NCI-H1930 (cell line): ENCODE results near the gene IGHMBP2.

Experiments
- DNase-seq, 2 experiments: peaks; one replicate each; lab custom pipeline; 2025; lab: John Stamatoyannopoulos, UW

Gene IGHMBP2

DNA sequence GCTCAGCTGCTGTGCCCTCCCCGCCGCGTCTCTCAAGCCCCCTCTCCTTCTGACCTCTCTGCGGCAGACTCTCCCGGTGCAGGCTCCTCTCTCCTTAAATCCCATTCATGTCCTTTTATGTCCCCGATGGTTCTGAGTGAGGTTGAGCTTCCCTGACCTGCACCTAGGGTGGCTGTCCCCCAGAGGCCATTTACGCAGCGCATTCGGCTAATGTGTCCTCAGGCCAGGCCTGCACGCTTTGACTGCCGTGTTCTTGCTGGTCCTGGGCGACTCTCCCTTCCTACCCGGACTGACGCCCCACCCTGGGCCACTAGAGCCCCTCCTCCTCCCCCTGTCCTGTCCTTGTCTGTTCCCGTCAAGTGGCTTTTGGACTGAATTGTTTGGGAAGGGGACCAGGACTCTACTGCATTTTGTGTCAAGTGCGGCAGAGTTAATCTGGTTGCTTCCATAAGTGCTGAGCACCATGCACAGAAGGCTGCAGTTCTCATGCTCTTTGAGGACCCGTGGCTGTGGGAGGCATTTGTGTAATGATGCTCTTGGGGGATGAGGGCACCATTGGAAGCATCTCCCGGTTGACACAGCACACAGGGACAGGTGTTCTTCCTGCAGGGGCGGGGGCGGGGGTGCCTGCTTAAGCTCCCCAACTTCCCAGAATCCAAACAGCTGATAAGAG lies 37.1 kb downstream of the IGHMBP2 start:
- DNase-seq: no peak

DNA sequence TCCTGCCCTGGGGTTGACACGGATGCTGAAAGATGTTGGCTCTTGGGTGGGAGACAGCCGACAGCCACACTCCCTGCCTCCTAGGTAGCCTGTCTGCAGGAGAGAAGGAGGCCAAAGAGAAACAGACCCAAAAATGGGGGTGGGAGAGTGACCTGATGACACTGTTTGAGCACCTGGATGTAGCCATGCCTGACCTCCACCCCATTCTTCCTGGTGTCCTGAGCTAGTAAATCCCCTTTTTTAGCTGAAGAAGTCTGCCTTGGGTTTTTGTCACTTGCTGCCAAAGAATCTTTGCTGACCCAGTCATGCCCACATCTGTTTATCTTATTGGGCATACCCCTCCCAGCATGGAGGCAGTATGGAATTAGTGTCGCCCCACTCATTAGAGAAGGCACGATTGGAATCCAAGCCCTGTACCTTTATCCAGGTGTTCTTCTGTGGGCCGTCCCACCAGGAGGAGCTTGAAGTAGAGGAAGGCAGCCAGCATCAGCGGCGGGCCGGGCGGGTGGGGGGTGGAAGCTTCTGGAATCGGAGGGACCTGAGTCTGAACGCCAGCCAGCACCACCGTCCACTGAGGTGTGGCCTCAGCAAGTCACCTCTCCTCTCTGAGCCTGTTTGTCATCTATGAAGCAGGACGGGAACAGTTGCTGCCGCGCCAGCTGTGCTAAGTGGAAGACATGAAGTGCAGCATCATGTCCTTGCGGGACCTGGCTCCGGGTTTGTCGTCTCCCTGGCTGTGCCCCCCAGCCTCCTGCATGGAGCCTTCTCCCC lies 37.8 kb downstream of the IGHMBP2 start:
- DNase-seq: no peak

DNA sequence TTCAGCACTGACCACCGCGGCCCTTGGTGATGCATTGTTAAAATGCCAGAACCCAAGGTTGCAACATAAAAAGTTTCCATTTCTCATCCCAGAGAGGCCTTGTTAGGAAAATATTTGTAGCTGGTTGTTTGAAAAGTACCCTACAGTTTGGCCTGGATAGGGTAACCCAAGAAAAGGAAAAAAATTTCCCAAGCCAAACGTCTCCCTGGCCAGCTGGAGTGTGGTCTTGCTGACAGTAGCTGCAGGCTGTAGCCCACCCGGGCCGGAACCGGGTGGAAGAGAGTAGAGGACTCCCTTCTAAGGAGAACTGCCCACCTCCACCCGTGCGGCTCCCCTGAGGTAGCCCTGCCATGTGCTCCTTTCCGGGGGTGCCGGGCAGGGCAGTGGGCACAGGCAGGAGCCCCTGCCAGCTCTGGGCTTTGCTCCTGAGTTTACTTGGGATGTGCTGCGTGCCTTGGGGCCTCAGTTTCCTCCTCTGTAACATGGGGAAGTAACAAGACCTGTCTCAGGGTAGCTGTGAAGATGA lies 38.5 kb downstream of the IGHMBP2 start:
- DNase-seq: no peak

DNA sequence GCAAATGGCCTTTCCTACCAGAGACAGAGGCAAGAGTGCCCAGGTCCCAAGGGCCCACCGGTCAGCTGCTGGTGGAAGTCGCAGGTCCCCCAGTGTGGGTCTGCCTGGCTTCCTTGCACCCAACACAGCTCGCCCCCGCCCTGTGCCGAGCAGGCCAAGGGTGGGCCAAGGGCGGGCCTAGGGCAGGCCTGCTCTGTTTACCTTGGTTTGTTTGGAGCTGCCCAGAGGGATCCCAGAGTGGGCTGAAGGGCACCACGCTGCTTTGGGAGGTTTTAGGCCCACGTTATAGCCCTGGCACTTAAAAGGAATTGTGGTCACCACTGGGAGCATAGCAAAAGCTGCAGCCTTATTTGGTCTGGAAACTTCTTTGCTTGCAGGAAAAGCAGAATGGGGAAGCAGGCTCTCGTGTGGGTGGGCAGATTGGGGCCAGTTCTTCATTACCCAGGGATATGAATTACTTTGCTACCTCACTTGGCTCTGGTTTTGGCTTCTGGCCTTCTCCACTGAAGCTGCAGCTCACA lies 39.1 kb downstream of the IGHMBP2 start:
- DNase-seq: no peak

DNA sequence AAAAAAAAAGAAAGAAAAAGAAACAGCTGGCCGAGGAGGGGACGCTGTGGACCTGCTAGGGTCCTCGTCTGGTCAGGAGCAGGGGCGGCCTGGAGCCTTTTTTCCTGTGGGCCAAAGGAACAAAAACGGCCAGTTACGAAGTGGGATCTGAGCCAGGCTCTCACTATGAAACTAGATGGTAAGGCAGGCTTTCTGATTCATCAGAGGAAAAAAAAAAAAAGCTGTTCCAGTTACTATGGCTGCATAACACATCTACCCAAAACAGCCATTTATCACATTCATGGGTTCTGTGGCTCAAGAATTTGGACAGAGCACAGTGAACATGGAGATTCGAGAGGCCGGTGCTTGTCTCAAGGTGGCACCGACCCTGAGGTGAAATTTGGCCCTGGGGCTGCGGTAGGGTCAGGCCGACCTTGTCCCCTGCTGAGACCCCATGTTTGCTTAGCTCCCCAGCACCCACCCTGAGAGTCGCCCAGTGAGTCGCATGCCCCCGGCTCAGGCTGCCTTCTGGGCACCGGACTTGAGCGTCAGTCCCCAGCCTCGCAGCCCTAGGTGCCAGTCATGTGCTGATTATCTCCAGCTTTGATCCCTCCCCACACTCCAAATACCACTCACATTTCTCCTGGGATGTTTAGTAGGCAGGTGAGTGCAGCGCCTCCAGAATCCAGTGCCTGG lies 42.9 kb downstream of the IGHMBP2 start:
- DNase-seq: no peak

DNA sequence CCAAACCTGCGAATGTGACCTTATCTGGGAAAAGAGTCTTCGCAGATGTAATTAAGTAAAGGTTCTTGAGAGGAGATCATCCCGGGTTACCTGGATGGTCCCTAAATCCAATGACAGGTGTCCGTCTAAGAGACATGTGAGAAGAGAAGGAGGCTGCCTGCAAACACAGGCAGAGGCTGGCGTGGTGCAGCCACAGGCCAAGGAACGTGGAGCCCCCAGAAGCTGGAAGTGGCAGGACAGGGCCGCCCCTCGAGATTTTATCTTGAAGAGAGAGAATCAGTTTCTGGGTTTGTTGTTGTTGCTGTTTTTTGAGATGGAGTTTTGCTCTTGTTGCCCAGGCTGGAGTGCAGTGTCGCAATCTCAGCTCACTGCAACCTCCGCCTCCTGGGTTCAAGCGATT lies 43.5 kb downstream of the IGHMBP2 start:
- no peak for DNase-seq

DNA sequence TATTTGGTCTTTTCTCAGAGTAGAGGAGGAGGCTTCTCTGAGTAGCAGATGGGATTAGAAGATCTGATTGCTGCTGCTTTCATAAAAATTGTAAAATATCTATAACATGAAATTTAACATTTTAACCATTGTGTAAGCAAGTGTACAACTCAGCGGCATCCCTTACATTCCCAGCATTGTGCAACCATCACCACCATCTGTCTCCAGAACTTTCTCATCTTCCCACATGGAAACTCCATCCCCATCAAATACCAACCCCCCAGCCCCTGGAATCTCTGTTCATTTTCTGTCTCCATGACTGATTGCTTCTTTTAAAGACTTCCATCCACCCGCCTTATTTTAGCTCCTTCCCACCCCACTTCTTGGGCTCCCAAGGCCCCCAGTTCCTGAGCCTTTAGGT lies 44.8 kb downstream of the IGHMBP2 start:
- DNase-seq: no peak

DNA sequence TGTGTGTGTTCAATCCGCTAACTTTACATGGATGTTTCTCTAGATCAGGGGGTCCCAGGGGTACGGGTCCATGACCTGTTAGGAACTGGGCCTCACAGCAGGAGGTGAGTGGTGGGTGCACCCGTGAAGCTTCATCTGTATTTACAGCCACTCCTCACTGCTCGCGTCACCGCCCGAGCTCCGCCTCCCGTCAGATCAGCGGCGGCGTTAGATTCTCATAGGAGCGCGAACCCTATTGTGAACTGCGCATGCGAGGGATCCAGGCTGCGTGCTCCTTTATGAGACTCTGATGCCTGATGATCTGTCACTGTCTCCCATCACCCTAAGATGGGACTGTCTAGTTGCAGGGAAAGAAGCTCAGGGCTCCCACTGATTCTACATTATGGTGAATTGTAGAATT lies 45.2 kb downstream of the IGHMBP2 start:
- no peak for DNase-seq

DNA sequence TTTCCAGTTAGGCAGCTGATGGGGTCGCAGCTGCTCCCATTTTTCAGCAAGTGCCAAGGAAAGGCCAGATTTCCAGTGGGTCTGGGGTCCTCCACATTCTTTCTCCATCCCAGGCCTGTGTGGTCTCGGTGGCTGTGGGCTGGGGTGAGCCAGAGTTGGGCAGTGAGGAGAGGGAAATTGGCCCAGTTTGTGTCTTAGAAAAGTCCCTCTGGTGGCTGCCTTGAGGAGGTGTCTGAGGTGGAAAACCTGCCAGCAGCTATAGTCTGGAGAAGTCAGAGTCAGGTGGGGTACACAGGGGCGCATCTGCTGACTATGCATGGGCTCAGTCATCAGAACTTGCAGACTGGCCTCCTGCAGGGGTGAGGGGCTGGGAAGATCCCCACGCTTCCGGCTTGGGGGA lies 46.6 kb downstream of the IGHMBP2 start:
- DNase-seq: no peak

DNA sequence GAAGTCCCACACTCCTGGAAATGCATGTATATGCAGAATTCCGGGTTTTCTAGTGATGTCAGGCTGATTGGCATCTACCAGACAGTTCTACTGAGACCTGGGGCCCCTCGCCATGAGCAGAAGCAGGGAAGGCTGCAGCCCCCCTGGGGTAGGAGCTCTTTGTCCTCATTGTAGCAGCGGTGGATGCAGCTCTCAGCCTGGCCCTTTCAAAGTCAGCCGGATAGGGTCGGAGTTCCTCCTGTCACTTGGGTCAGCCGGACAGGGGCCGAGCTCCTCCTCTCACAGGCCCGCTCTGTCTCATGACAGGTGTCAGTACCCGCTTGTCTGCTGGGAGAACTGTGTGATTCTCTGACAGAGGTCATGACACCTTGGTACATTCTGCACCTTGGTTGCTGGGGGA lies 47.1 kb downstream of the IGHMBP2 start:
- no peak for DNase-seq

DNA sequence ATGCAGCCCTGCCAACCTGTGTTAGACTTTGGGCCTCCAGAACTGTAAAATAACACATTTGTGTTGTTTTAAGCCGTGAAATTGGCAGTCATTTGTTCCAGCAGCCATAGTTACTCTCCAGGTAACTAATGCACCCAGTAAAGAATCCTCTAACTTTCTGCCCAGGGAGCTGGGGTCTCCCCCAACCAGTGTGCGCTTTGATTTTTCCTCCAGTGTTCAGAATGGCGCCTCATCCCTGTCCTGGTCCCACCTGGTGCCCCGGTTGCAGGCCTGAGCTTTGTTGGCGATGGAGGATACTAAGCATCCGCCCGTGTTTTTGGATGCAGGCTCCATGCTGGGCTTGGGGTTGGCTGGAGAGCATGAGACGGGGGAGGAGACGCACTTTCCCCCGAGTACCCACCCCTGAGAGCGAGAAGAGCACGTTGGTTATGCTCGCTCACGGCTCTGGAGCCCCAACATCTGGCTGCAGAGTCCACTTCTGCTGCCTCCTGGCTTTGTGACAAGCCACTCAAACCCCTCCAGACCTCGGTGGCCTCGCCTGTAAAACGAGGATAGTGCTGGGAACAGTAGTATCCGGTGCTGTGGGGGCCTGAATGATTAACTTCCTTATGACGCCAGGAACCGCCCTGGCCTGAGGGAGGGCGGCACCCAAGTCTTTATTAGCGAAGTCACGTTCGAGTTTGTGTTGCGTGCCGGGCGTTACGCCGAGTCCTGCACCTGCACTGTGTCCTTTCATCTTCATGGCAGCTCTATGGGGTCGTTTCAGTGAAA lies 51.3 kb downstream of the IGHMBP2 start:
- DNase-seq: no peak

DNA sequence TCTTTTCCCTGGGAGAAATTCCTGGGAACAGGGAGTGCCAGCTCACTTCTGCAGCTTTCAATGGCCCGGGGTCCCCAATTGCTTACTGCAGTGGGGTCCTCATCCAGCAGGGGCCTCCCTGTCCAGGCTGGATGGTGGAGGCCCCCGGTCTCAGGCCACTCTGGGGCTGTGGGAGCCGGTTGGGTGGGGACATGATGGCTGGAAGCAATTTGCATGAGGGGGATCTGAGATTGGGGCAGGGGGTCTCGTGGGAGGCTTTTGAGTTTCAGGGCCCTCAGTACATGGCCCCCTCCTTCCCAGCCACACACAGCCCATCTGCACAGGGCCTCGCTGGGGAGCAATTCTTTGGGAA lies 51.9 kb downstream of the IGHMBP2 start:
- DNase-seq: no peak

DNA sequence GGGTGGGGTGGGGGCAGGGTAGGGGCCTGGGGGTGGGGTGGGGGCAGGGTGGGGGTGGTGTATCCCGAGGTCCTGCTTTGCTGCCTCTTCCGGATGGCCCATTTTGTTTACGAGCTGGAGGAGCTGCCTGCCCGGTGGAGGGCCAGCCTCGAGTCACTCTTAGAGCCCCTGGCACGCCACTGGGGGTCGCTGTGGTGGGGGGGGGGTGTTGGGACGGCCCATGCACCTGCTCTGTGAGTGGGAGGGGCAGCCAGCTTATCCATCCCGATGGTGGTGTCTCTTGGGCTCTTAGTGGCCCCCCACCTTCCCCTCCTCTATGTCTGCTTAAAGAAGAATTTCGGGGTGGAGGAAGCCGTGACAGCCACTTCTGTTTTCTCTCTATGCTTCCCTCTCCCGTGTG lies 52.5 kb downstream of the IGHMBP2 start:
- no peak for DNase-seq

DNA sequence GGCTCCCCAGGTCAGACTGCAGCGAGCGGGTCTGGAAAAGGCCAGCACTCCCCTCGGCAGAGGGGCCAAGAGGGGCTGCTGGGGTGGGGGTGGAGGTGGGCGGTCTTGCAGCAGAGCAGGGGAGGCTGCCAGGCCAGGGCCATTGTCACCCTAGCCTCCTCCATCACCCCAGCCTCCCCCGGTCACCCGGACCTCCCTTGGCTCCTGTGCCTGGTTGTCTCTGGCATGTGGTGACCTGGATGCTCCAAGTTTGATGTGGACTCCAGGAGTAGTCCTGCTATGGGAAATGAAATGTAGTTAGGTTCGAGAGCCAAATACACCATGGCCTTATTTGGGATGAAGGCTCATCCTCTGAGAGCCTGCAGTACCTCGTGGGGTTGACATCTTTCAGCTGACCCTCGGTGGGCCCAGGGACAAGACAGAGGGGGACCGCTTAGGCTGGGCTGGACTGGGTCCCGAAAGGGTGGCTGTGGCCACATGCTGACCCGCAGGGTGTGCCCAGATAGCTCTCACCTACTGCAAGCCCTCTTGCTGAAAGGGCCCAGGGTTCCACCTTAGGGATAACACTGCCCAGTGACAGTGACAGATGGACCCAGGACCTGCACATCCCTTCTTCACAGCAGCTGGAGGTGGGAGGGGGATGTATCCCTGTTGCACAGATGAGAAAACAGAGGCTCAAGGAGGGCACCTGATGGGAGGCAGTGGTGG lies 53.0 kb downstream of the IGHMBP2 start:
- DNase-seq: no peak

DNA sequence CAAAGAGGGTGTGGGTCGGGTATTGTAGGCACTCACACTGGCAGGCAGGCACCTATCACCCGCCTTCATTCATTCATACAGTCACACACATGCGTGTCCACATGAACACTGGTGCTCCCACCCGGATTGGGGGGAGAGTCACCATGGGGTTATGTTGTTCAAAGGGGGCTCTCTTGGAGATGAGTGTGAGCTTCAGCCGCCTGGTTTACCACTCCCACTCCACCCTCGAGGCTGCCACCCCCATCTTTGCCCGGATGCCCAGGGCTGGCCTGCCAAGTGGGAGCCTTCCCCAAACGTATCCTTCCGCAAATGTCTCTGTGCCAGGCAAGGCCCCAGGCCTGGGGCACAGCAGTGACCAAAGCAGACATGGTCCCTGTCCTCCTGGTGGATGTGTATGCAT lies 54.5 kb downstream of the IGHMBP2 start:
- DNase-seq: no peak

DNA sequence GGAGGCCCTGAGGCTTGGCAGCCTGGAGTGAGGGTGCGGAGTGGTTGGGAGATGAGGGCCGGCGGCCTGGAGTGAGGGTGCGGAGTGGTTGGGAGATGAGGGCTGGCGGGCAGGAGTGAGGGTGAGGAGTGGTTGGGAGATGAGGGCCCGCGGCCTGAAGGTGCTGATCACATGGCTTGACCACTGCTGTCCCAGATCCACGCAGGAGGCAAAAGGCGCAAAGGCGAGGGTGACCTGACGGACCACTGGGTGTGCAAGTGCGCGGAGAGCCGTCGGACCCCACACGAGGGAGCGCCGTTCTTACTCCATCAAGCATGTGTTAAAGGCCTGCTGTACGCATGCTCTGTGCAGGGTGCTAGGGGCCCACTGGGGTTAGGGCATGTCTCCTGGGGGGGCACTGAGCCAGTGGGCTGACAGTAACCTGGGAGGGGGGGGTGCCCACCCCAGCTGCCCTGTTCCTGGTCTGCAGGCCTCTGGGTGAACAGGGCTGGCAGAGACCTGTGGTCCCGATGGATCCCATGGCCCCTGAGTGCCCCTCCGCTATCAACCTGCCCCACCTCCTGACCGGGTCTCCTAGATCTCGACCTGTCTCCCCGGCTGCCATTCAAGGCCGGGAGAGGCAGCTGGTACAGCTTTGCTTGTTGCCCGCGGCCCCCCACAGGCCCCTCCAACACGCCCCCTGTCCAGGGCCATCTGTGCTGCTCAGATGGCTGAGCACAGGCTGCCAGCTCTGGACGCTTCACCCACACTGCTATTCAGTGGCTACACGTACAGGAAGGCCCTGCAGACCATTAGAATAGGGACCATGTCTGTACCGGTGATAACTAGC lies 56.0 kb downstream of the IGHMBP2 start:
- DNase-seq: no peak

DNA sequence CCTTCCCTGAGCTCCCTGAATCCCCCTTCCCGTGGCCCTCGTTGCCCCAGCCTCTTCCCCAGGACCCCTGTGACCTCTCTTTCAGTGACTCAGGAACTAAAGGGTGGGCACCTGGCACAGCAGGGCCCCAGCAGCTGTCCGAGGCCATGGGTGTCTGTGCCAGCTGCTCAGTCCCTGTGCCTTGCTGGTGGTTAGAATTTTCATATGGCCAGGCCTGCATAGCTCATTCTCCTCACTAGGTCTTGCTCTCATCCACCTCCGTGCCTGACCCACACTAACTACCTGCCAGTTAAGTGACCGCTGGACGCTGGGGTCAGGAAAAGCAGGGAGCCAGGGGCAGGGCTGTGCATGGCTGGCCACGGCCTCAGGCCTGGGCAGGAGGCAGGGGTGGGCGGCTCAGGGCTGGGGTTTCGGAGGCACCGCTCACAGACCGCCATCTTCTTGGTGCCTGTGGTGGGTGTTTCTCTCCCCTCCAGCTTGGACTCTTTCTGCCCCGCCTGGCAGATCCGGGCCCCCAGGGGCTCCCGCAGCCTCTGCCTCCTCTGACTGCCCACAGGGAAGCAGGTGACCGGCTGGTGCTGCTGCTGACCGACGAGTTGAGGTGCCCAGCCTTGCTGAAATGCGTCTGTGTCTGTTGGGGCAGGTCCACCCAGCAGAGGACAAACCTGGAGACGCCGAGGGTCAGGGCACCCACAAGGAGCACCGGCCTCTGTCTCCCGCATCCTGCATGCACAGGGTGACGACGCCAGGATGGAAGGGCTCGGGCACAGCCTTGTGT lies 56.8 kb downstream of the IGHMBP2 start:
- no peak for DNase-seq

DNA sequence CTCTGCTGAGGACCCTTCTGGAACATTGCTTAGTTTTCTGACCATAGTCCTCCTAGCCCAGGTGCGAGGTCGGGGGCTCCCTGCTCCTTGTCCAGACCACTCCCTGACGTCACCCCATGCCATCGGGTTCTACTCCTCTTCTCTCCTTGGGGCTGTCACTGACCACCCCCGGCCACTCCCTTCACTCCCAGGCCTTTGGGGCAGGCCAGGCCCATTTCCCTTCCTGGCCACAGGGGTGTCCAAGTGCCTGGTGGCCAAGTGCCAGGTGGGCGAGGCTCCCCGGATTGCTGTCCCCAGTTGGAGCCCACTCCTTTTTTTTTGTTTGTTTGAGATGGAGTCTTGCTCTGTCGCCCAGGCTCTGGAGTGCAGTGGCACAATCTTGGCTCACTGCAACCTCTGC lies 57.6 kb downstream of the IGHMBP2 start:
- DNase-seq: no peak

DNA sequence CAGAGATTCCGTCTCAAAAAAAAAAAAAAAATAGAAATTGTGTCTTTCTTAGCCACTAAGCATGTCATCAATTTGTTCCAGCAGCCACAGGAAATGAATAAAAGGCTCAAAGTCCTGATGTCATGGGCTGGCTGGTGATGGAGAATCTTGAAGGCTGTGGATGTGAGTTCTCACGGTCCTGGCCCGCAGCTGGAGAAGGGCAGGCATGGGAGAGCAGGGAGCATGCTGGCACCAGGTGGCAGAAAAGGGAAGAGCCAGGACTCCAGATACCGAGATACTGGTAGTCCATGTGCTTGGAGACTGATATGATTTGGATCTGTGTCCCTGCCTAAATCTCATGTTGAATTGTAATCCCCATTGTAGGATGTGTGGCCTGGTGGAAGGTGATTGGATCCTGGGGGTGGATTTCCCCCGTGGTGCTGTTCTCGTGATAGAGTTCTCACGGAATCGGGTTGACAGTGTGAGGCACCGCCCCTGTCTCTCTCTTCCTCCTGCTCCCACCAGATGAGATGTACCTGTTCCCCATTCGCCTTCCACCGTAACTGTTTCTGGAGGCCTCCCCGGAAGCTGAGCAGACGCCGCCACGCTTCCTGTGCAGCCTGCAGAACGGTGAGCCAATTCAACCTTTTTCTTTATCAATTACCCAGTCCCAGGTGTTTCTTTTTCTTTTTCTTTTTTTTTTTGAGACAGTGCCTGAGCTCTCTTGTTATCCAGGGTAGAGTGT lies 59.0 kb downstream of the IGHMBP2 start:
- DNase-seq: no peak
